ENCODE measurements around the gene HASPIN. TPM values are rescaled to one million over a fixed set of nuclear protein-coding genes. Genes with fewer than 3 reads are reported as not detected.
"Not testable (repeated sequence)": the region's sequence is repeated elsewhere in the genome, so short reads cannot be mapped to it uniquely, and the experiment has no call there.

The HASPIN gene
- total RNA-seq, 1 donor from 2014 or later = 8.5 TPM

- Mint-ChIP-seq H3K27ac (no peak overlapping the region), H3K36me3 (ENCODE audit: insufficient read depth) (peaks cover 3% of the 10 kb centered on the region), H3K4me3 (ENCODE audit: low read depth) (no peak overlapping the region), H3K9me3 (ENCODE audit: low read depth) (no peaks in the 10 kb centered on the region), H3K4me1 (ENCODE audit: low read depth) (peaks cover 15% of the 10 kb centered on the region), H3K27me3 (no peaks in the 10 kb centered on the region)
- TF ChIP-seq CTCF (IDR thresholded peaks at IDR 0.05; ENCODE audit: unreplicated experiment) = no peak
- no peak for DNase-seq (ENCODE audit: low spot score, unreplicated experiment)
These were observed 3.3 kb downstream of the HASPIN start for GRCh38 chr17:3727041-3727440.

- not testable (repeated sequence) for DNase-seq (ENCODE audit: low spot score, unreplicated experiment); H3K9me3 Mint-ChIP-seq (ENCODE audit: low read depth); H3K27ac Mint-ChIP-seq; H3K27me3 Mint-ChIP-seq; H3K4me3 Mint-ChIP-seq (ENCODE audit: low read depth); H3K36me3 Mint-ChIP-seq (ENCODE audit: insufficient read depth); H3K4me1 Mint-ChIP-seq (ENCODE audit: low read depth)
These were observed 4.4 kb downstream of the HASPIN start for GRCh38 chr17:3728099-3728498.

GRCh38 chr17:3729881-3730280, 6.2 kb downstream of the HASPIN start:
- peaks cover 2% of the 10 kb centered on the region for H3K4me1 Mint-ChIP-seq (ENCODE audit: low read depth)
- no peak for TF ChIP-seq CTCF (IDR thresholded peaks at IDR 0.05; ENCODE audit: unreplicated experiment)
- no peaks in the 10 kb centered on the region for H3K9me3 Mint-ChIP-seq (ENCODE audit: low read depth)
- H3K4me3 Mint-ChIP-seq (ENCODE audit: low read depth) = no peak overlapping the region
- no peak for DNase-seq (ENCODE audit: low spot score, unreplicated experiment)
- H3K27ac Mint-ChIP-seq = no peak overlapping the region
- no peaks in the 10 kb centered on the region for H3K27me3 Mint-ChIP-seq
- peaks cover 3% of the 10 kb centered on the region for H3K36me3 Mint-ChIP-seq (ENCODE audit: insufficient read depth)

GRCh38 chr17:3730881-3731429, 7.3 kb downstream of the HASPIN start:
- Mint-ChIP-seq H3K4me3 (ENCODE audit: low read depth) (no peak overlapping the region), H3K9me3 (ENCODE audit: low read depth) (no peaks in the 10 kb centered on the region), H3K27me3 (no peaks in the 10 kb centered on the region), H3K27ac (no peak overlapping the region), H3K36me3 (ENCODE audit: insufficient read depth) (peaks cover 3% of the 10 kb centered on the region), H3K4me1 (ENCODE audit: low read depth) (no peaks in the 10 kb centered on the region)
- DNase-seq (ENCODE audit: low spot score, unreplicated experiment) = no peak
- no peak for TF ChIP-seq CTCF (IDR thresholded peaks at IDR 0.05; ENCODE audit: unreplicated experiment)

- no peak overlapping the region for H3K4me3 Mint-ChIP-seq (ENCODE audit: low read depth)
- TF ChIP-seq CTCF (IDR thresholded peaks at IDR 0.05; ENCODE audit: unreplicated experiment) = no peak
- peak overlapping the region; percentile 14 for H3K27ac Mint-ChIP-seq
- H3K36me3 Mint-ChIP-seq (ENCODE audit: insufficient read depth) = peaks cover 3% of the 10 kb centered on the region
- H3K9me3 Mint-ChIP-seq (ENCODE audit: low read depth) = no peaks in the 10 kb centered on the region
- no peaks in the 10 kb centered on the region for H3K4me1 Mint-ChIP-seq (ENCODE audit: low read depth)
- H3K27me3 Mint-ChIP-seq = peaks cover 8% of the 10 kb centered on the region
- DNase-seq (ENCODE audit: low spot score, unreplicated experiment) = no peak
These were observed 8.5 kb downstream of the HASPIN start for GRCh38 chr17:3732210-3732621.

GRCh38 chr17:3734911-3735276, 11.2 kb downstream of the HASPIN start:
- not testable (repeated sequence) for H3K27ac Mint-ChIP-seq; H3K4me3 Mint-ChIP-seq (ENCODE audit: low read depth); H3K9me3 Mint-ChIP-seq (ENCODE audit: low read depth); DNase-seq (ENCODE audit: low spot score, unreplicated experiment); H3K4me1 Mint-ChIP-seq (ENCODE audit: low read depth); H3K36me3 Mint-ChIP-seq (ENCODE audit: insufficient read depth)
- peaks cover 15% of the 10 kb centered on the region for H3K27me3 Mint-ChIP-seq
